IMR-90 (cell line): Measurements from ENCODE around the gene ADGRG4. TPM values are rescaled to one million over a fixed set of nuclear protein-coding genes. Genes with fewer than 3 reads are reported as not detected.
A peak's percentile ranks its signal among the peaks of the same experiment; 100 is the strongest.

Source experiments
- ATAC-seq: fragments of 200-7000 bp; cut with Tn5 transposase; 2 replicates; pipeline ENCODE4 v1.9.1; 2020; ENCODE audit warnings: low read depth, mild to moderate bottlenecking, moderate library complexity
- BruUV-seq: library from RNA; stranded (reverse); fragments of 400-500 nt; replicated peaks from 2 replicates; lab custom pipeline; 2021; lab: Mats Ljungman, UMichigan
- CTCF ChIA-PET: fragments of 300-600 bp; formaldehyde crosslinking; extraction: SDS; loops from one replicate; lab custom pipeline; 2021; ENCODE audit warnings: antibody characterized with exemption; lab: Yijun Ruan, JAX
- POLR2A ChIA-PET: fragments of 300-600 bp; sonication (Branson Sonifier 250); formaldehyde crosslinking; loops from one replicate; lab custom pipeline; 2022; ENCODE audit warnings: antibody characterized with exemption; ENCODE audit not compliant: unreplicated experiment; lab: Charles Lee
- DNase-seq: peaks from one replicate; pipeline ENCODE4 v3.0.0; 2013
- H2AFZ ChIP-seq: replicated peaks from 2 replicates; pipeline ENCODE3; 2013; ENCODE audit warnings: low read length, mild to moderate bottlenecking; ENCODE audit not compliant: poor library complexity
- H2AK5ac ChIP-seq: 2 replicates; pipeline ENCODE4 v1.6.1; 2013; ENCODE audit warnings: low read depth, low read length, inconsistent platforms
- H2AK9ac ChIP-seq: replicated peaks from 2 replicates; pipeline ENCODE3; 2013; ENCODE audit warnings: mild to moderate bottlenecking, low read depth, low read length, moderate library complexity; ENCODE audit not compliant: poor library complexity
- H2BK120ac ChIP-seq: 2 replicates; pipeline ENCODE4 v1.6.1; 2013; ENCODE audit warnings: low read depth, low read length, inconsistent platforms
- H2BK15ac ChIP-seq: 3 replicates; pipeline ENCODE4 v1.6.1; 2013; ENCODE audit warnings: low read depth, low read length, inconsistent platforms
- H2BK20ac ChIP-seq: 2 replicates; pipeline ENCODE4 v1.6.1; 2013; ENCODE audit warnings: low read depth, mild to moderate bottlenecking, inconsistent platforms, low read length, moderate library complexity
- H2BK5ac ChIP-seq: 2 replicates; pipeline ENCODE4 v1.6.1; 2013; ENCODE audit warnings: mild to moderate bottlenecking, low read depth, low read length, inconsistent platforms; ENCODE audit not compliant: poor library complexity, severe bottlenecking
- H3K14ac ChIP-seq: replicated peaks from 2 replicates; pipeline ENCODE4 v1.6.1; 2013; ENCODE audit warnings: low read depth, low read length, inconsistent platforms
- H3K18ac ChIP-seq: 2 replicates; pipeline ENCODE4 v1.6.1; 2013; ENCODE audit warnings: low read depth, low read length, control low read depth
- H3K23ac ChIP-seq: 2 replicates; pipeline ENCODE4 v1.6.1; 2013; ENCODE audit warnings: low read depth, low read length, inconsistent platforms
- H3K27ac ChIP-seq: 2 replicates; pipeline ENCODE4 v1.5.1; 2013; ENCODE audit warnings: mild to moderate bottlenecking, control low read depth, low read length; ENCODE audit not compliant: insufficient read depth
- H3K27me3 ChIP-seq: 2 replicates; pipeline ENCODE4 v1.6.1; 2013; ENCODE audit warnings: low read length; ENCODE audit not compliant: control insufficient read depth, insufficient read depth
- H3K36me3 ChIP-seq: 2 replicates; pipeline ENCODE4 v1.6.1; 2013; ENCODE audit warnings: low read length, mixed read lengths; ENCODE audit not compliant: control insufficient read depth, insufficient read depth
- H3K4ac ChIP-seq: 2 replicates; pipeline ENCODE4 v1.6.1; 2013; ENCODE audit warnings: low read depth, low read length, inconsistent platforms
- H3K4me1 ChIP-seq: 2 replicates; pipeline ENCODE4 v1.6.1; 2013; ENCODE audit warnings: low read length, mixed read lengths; ENCODE audit not compliant: control insufficient read depth, insufficient read depth
- H3K4me2 ChIP-seq: 2 replicates; pipeline ENCODE4 v1.6.1; 2013; ENCODE audit warnings: low read depth, mild to moderate bottlenecking, control low read depth, low read length, moderate library complexity
- H3K4me3 ChIP-seq: 2 replicates; pipeline ENCODE4 v1.5.1; 2013; ENCODE audit warnings: low read depth, mild to moderate bottlenecking, control low read depth, low read length, moderate library complexity; ENCODE audit not compliant: insufficient read depth
- H3K56ac ChIP-seq: 2 replicates; pipeline ENCODE4 v1.6.1; 2013; ENCODE audit warnings: low read length, inconsistent platforms; ENCODE audit not compliant: insufficient read depth; ENCODE audit errors: extremely low read depth
- H3K79me1 ChIP-seq, 2 experiments: 2 replicates each; pipeline ENCODE4 v1.6.1; 2013; ENCODE audit warnings: low read length in 2 of 2, inconsistent platforms in 1 of 2, low read depth in 1 of 2
- H3K9ac ChIP-seq: 2 replicates; pipeline ENCODE4 v1.6.1; 2013; ENCODE audit warnings: low read depth, low read length, control low read depth
- H3K9me1 ChIP-seq: 2 replicates; pipeline ENCODE4 v1.6.1; 2013; ENCODE audit warnings: low read length, inconsistent platforms; ENCODE audit not compliant: insufficient read depth
- H3K9me3 ChIP-seq: 2 replicates; pipeline ENCODE4 v1.6.1; 2013; ENCODE audit warnings: low read length; ENCODE audit not compliant: control insufficient read depth, insufficient read depth
- H4K20me1 ChIP-seq: 2 replicates; pipeline ENCODE4 v1.6.1; 2013; ENCODE audit warnings: low read length, inconsistent platforms; ENCODE audit not compliant: insufficient read depth
- H4K5ac ChIP-seq: 2 replicates; pipeline ENCODE4 v1.6.1; 2013; ENCODE audit warnings: mild to moderate bottlenecking, low read depth, low read length, control low read depth
- H4K8ac ChIP-seq, 2 experiments: 2 replicates each; pipeline ENCODE4 v1.6.1; 2013; ENCODE audit warnings: low read depth in 2 of 2, low read length in 2 of 2, control low read depth in 1 of 2, inconsistent platforms in 1 of 2
- H4K91ac ChIP-seq: 2 replicates; pipeline ENCODE4 v1.6.1; 2013; ENCODE audit warnings: low read depth, low read length, inconsistent platforms; ENCODE audit not compliant: insufficient read depth
- BHLHE40 ChIP-seq: fragments of 150-350 bp; IDR thresholded peaks from 2 replicates; pipeline ENCODE4 v1.6.1; 2016; ENCODE audit warnings: mild to moderate bottlenecking, low read depth, low read length
- CEBPB ChIP-seq: IDR thresholded peaks from 2 replicates; pipeline ENCODE4 v1.6.1; 2012; ENCODE audit warnings: low read depth, low read length, improper control_type of control experiment
- CHD1 ChIP-seq: IDR thresholded peaks from 2 replicates; pipeline ENCODE4 v1.6.1; 2012; ENCODE audit warnings: low read depth, low read length, improper control_type of control experiment
- CTCF ChIP-seq: conservative IDR thresholded peaks from 2 replicates; pipeline ENCODE4 v1.5.1; 2012; ENCODE audit warnings: mild to moderate bottlenecking, low read depth, low read length, improper control_type of control experiment
- ELK1 ChIP-seq: fragments of 150-350 bp; IDR thresholded peaks from 2 replicates; pipeline ENCODE4 v1.6.1; 2016; ENCODE audit warnings: low read depth, mild to moderate bottlenecking, low read length, moderate library complexity, borderline replicate concordance
- FOS ChIP-seq: fragments of 150-350 bp; IDR thresholded peaks from 2 replicates; pipeline ENCODE4 v1.6.1; 2016; ENCODE audit warnings: low read depth, low read length
- MAFK ChIP-seq: IDR thresholded peaks from 2 replicates; pipeline ENCODE4 v1.6.1; 2012; ENCODE audit warnings: low read depth, low read length, improper control_type of control experiment
- MAZ ChIP-seq: IDR thresholded peaks from 2 replicates; pipeline ENCODE4 v1.6.1; 2012; ENCODE audit warnings: low read depth, mild to moderate bottlenecking, low read length, improper control_type of control experiment, moderate library complexity, borderline replicate concordance
- MXI1 ChIP-seq: IDR thresholded peaks from 2 replicates; pipeline ENCODE4 v1.6.1; 2012; ENCODE audit warnings: low read depth, mild to moderate bottlenecking, low read length, moderate library complexity, borderline replicate concordance
- NFE2L2 ChIP-seq: fragments of 150-350 bp; IDR thresholded peaks from 2 replicates; pipeline ENCODE4 v1.6.1; 2016; ENCODE audit warnings: low read depth, mild to moderate bottlenecking, low read length
- POLR2A ChIP-seq: IDR thresholded peaks from 2 replicates; pipeline ENCODE4 v1.6.1; 2012; ENCODE audit warnings: mild to moderate bottlenecking, low read depth, low read length
- RAD21 ChIP-seq: IDR thresholded peaks from 2 replicates; pipeline ENCODE4 v1.6.1; 2012; ENCODE audit warnings: low read length, improper control_type of control experiment
- RCOR1 ChIP-seq: IDR thresholded peaks from 2 replicates; pipeline ENCODE4 v1.6.1; 2012; ENCODE audit warnings: mild to moderate bottlenecking, low read length, improper control_type of control experiment; ENCODE audit not compliant: insufficient replicate concordance
- RFX5 ChIP-seq: IDR thresholded peaks from 2 replicates; pipeline ENCODE4 v1.8.0; 2012; ENCODE audit warnings: low read depth, mild to moderate bottlenecking, low read length, moderate library complexity
- SMC3 ChIP-seq: fragments of 150-350 bp; IDR thresholded peaks from 2 replicates; pipeline ENCODE4 v1.6.1; 2016; ENCODE audit warnings: low read depth, mild to moderate bottlenecking, antibody characterized with exemption, low read length, moderate library complexity
- USF2 ChIP-seq: fragments of 150-350 bp; IDR thresholded peaks from 2 replicates; pipeline ENCODE4 v1.6.1; 2017; ENCODE audit warnings: mild to moderate bottlenecking, antibody characterized with exemption, low read length, low read depth
- WGBS, 2 experiments: methylation state at CpG; one replicate each; pipeline versions ENCODE4 v1.1.5 to v1.1.7; 2013; ENCODE audit warnings: missing lambda C conversion rate in 2 of 2; ENCODE audit not compliant: insufficient read length in 1 of 2; ENCODE audit errors: extremely low coverage in 2 of 2; 5-methylcytosine and 5-hydroxymethylcytosine counted together
- dilution Hi-C: fragments of 300-500 bp; cut with HindIII; formaldehyde crosslinking; loops from one replicate; pipeline ENCODE4 v1.14.3; 2018; ENCODE audit warnings: low sequenced_read_pairs; ENCODE audit not compliant: unreplicated experiment
- in situ Hi-C: fragments of 300-500 bp; cut with MboI; formaldehyde crosslinking; loops from 3 replicates; pipeline ENCODE4 v1.14.3; 2019; ENCODE audit warnings: low sequenced_read_pairs, inconsistent platforms, mixed read lengths
- intact Hi-C: fragments of 100-400 bp; cut with micrococcal nuclease; formaldehyde crosslinking; loops from 2 replicates; pipeline ENCODE4 v1.10.0; 2022
- polyA plus RNA-seq, 3 experiments: library from polyadenylated mRNA; depleted of rRNA; stranded (reverse); fragments of >200 nt; gene quantifications; 2 replicates each; pipeline ENCODE4 v1.2.3, GENCODE V29; 2012; ENCODE audit warnings: low replicate concordance in 1 of 3
- total RNA-seq: library from RNA; depleted of rRNA; stranded (reverse); fragments of >200 nt; gene quantifications from 2 replicates; pipeline ENCODE4 v1.2.3, GENCODE V29; 2012

ADGRG4 gene
- total and polyA plus RNA-seq, 2 of the 4 experiments (the other 2 are of a cell fraction) = under 0.01 TPM; not detected in 1

GRCh38 chrX:136258951-136259350 lies 41.8 kb upstream of the ADGRG4 start:
- in situ Hi-C loops = no loop called here
- intact Hi-C loops = loop anchor here (10.0 kb wide), 1 partner anchor 586 kb away; no protein-coding TSS in a partner anchor
- no peak overlapping the region for H4K8ac ChIP-seq
- ATAC-seq = no peak
- peaks cover 14% of the 10 kb centered on the region for H3K4me1 ChIP-seq
- peaks cover 13% of the 10 kb centered on the region; the same call in 1 of the 2 replicates for H3K9me1 ChIP-seq
- H3K4ac ChIP-seq = no peak overlapping the region; the same call in 1 of the 2 replicates
- no TSS peak for BruUV-seq
- no peak overlapping the region for H3K27ac ChIP-seq
- H2AK9ac ChIP-seq = no peak overlapping the region
- H3K56ac ChIP-seq = no peak overlapping the region
- H3K79me1 ChIP-seq = no peaks in the 10 kb centered on the region
- no peaks in the 10 kb centered on the region for H3K9me3 ChIP-seq
- H4K91ac ChIP-seq = no peak overlapping the region; the same call in 1 of the 2 replicates
- H2AFZ ChIP-seq = no peak overlapping the region
- H2BK5ac ChIP-seq = peak overlapping the region; percentile 17
- no peak overlapping the region for H3K9ac ChIP-seq
- peak overlapping the region; percentile 54; the same call in 1 of the 2 replicates for H4K5ac ChIP-seq
- H2BK15ac ChIP-seq = no peak overlapping the region
- no peaks in the 10 kb centered on the region for H4K20me1 ChIP-seq
- no peaks in the 10 kb centered on the region for H3K27me3 ChIP-seq
- H3K14ac ChIP-seq = peak overlapping the region; percentile 46; the same call in 1 of the 2 replicates
- H2AK5ac ChIP-seq = 0 out of 2 replicates have a peak overlapping the region, but pooled peaks have one; percentile 17
- TF ChIP-seq RCOR1 (no peak), MAFK (no peak), CTCF (no peak), BHLHE40 (no peak), CEBPB (no peak), MXI1 (no peak), CHD1 (no peak), SMC3 (no peak), POLR2A (no peak), RAD21 (no peak), NFE2L2 (no peak), FOS (no peak), USF2 (no peak), ELK1 (no peak), MAZ (no peak), RFX5 (no peak)
- no peak overlapping the region for H3K18ac ChIP-seq
- H3K36me3 ChIP-seq = no peaks in the 10 kb centered on the region
- POLR2A ChIA-PET = no interaction called here
- peak overlapping the region; percentile 43 for H2BK120ac ChIP-seq
- 67% methylated on average over 1 of the region's 1 CpG; no CpG with 5 or more reads in 1 of the 2 experiments for WGBS, 2 experiments
- no peak overlapping the region for H3K4me3 ChIP-seq
- dilution Hi-C loops = no loop called here
- 0 out of 2 replicates have a peak overlapping the region, but pooled peaks have one; percentile 17 for H2BK20ac ChIP-seq
- no peak for DNase-seq
- no peak overlapping the region for H3K23ac ChIP-seq
- H3K4me2 ChIP-seq = 0 out of 2 replicates have a peak overlapping the region, but pooled peaks have one; percentile 44
- CTCF ChIA-PET = no interaction called here
